Fibroblast of skin of right biceps (primary cell): Measurements from ENCODE around the gene CCDC134.
A peak's percentile ranks its signal among the peaks of the same experiment; 100 is the strongest.

Experiments used
- DNase-seq: peaks from one replicate; pipeline ENCODE4 v3.0.0-alpha.2; 2013

CCDC134 gene

DNA sequence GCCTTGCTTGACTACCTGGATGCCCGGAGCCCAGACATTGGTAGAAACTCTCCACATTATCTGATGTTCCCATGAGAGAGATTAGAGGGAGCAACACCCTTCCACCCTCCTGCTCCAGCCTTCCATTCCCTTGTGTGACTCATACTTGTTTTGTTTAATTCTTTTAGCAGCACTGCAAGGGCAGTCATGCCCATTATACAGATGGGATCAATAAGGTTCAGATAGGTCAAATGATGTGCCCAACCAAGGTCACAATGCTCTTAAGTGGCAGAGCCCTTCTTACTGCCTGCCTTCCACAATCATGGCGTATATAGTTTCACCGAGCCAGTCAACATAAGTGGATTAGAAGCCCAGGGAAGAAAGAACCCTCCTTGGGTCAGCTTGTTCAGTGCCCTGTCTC lies 6.6 kb upstream of the CCDC134 start:
- no peak for DNase-seq

DNA sequence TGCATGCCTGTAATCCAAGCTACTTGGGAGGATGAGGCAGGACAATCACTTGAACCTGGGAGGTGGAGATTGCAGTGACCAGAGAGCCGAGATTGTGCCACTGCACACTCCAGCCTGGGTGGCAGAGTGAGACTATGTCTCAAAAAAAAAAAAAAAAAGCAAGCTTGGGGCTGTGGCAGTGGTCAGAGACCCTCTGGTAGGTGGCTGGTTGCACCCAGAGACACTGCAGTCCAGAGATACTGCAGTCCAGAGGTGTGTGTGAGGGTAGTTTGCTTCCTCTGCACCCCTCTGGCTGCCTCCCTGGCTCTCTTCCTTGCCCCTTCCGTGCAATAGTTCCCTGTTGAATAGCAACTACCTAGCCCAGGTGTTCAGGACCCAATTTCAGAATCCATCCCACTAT lies 1.7 kb upstream of the CCDC134 start:
- no peak for DNase-seq

DNA sequence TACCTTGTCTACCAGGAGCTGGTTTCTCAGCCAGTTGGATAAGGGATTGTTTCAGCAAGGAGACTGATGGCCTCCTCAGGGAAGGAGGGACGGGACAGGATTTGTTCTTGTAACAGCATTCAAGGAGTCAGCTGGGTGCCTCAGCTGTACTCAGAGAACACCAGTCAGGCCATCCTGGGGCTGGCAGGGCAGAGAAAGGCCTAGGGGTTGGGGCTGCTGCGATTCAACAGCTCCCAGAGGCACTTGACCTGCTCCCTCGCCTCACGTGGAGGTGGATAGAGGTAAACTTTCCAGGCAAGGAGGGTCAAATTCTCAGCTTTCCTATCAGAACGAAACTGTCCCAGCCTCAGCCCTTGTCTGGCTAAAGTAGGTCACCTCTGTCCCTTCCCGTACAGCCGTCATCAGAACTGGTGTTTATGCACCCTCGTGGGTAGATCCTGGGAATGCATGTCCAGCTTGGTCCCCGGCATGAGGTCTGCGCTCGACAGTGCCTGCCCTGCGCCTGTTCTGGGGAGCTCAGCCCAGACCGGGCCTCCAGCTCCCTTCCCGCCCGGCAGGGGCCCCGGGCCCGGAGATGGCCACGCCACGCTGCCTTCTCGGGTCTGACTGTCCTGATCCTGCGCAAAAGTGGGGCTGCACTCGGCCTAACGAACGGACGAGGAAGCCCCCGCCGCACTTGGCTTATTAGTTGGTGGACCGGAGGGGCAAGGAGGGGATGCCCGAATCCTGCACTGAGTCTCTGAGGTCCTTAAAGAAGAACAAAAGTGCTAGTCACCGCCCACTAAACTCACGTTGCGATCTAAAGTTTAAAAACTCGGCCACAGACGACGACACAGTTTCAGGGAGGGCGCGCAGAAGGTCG lies 762 bp upstream of the CCDC134 start:
- DNase-seq, result peak; percentile 14

DNA sequence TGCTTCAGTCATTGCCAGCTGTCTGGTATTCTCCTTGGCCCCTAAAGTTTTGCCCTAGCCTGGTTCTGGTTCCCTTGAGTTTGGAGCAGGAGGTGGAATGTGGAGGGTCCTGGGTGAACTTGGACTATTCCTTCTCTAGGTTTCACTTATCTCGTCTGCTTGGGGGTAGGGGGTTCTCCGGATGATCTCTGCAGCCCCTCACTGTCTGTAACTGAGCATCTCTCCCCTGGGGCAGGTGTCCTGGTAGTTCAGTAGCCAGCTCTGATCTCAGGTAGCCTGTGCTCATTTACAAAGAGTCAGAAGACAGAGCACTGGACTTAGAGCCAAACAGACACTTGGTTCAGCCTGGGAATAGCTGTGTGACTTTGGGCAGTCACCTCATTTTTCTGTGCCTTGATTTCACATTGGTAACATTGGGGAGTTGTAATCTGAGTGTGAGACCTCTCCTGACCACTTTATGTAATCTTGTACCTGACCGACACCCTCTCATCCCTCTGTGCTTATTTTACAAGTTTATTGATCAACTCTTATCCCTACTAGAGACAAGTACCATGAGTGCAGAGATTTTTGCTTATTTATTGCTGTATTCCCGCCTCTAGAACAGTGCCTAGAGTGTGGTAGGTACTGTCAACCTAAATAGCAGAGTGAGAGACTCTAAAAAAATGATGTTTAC lies 804 bp downstream of the CCDC134 start:
- DNase-seq, result no peak

- no peak for DNase-seq
Measured at GRCh38 chr22:41801886-41802285, 1.4 kb downstream of the CCDC134 start.

- no peak for DNase-seq
Measured at GRCh38 chr22:41805639-41806038, 5.2 kb downstream of the CCDC134 start.

DNA sequence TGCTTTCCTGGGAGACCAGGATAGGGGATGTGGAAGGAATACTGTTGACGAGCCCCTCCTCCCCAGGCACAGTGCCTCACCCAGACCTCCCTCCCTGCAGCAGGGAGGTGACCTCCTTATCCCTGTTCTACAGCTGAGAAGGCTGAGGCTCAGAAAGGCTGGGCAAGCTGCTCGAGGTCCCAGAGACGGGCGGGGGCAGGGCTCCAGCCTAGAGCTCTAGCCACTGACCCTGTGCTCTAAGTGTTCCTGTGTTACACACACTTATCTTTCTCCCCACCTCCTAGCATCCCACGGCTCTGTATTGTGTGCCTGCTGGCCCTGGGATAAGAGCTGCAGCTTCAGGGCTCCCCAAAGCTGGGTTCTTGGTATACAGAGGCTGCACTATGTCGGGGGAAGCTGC lies 7.9 kb downstream of the CCDC134 start:
- DNase-seq, result no peak

- DNase-seq, result no peak
Measured at GRCh38 chr22:41810022-41810421, 9.5 kb downstream of the CCDC134 start.

DNA sequence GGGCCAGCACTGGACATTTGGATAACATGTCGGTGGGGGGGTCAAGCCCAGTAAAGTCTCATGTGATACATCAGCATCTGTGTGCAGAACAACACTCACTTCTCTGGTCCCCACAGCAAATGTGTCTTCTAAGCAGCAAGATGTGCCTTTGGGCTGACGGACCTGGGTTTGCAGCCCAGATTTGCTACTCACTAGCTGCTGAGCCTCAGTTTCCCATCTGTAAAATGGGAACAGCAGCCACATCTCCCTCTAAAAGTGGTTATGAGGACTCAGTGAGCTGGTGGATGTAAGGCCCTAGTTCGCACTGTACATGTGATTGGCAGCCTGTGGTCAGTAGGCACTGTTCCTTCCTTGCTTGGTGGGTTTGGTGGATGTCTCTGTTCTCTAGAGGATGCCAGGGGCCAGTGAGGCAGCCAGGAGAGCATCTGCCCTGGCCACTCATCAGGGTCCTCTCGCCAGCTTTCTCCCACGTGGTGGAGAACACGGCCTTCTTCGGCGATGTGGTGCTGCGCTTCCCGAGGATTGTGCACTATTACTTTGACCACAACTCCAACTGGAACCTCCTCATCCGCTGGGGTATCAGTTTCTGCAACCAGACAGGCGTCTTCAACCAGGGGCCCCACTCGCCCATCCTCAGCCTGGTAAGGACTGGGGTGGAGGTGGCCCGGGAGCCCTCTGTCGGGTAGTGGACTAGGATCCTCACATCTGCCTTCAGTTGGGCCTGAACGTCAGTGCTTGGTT lies 12.5 kb downstream of the CCDC134 start:
- no peak for DNase-seq

DNA sequence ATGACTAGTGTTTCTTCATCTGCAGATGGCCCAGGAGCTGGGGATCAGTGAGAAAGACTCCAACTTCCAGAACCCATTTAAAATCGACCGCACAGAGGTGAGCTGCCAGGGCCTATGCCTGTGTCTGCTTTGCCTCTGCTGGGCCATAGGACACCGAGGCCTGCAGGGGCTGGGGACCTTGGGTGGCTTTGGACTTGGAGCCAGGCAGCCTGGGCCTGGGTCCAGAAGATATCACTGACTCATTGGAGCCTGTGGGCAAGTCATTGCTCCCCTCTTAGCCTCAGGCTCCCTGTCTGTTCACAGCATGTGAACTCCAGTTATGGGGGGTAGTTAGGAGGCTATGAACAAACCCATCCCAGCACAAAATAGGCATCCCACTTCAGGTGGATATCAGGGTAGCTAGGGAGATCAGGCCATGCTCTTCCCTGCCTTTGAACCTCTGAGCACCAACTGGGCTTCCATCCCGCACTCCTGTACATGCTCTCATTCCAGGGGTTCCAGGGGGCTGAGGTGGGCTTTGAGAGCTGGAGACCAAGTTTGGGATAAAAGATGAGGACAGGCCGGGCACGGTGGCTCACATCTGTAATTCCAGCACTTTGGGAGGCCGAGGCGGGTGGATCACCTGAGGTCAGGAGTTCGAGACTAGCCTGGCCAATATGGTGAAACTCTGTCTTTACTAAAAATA lies 13.4 kb downstream of the CCDC134 start:
- no peak for DNase-seq

- no peak for DNase-seq
Measured at GRCh38 chr22:41815716-41816115, 15.2 kb downstream of the CCDC134 start.

DNA sequence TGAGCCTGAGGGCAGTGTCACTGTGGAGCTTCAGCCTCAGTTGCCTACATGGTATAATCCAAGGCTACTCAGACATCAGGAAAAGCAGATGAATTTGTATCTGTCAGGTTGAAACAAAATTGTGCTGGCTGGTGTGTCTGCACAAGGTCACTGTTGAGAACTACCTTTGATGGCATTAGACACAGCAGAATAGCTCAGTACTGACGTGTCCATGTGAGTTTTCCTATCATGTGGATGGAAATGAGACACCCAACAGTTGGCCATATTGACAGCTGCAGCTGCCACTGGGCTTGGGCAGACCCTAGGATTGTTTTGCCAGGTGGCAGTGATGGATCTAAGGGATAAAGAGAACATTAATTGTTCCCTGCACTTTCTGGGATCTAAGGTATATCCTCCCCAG lies 15.8 kb downstream of the CCDC134 start:
- DNase-seq, result no peak

DNA sequence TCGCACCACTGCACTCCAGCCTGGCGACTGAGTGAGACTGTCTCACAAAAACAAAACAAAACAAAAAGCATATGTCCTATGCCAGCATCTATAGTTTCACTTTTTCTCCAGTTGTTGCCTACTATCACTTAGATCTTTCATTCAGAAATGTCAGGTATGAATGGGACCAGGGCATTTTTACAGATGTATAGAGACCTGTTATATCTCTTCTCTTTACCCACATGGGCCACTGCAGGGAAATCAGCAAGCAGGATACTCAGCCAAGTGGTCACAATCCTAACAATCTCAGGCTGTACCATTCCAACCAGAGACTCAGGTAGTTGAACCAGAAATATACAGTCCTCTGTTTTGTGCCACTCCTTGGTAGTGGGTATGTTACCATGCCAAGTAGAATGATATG lies 16.4 kb downstream of the CCDC134 start:
- no peak for DNase-seq

DNA sequence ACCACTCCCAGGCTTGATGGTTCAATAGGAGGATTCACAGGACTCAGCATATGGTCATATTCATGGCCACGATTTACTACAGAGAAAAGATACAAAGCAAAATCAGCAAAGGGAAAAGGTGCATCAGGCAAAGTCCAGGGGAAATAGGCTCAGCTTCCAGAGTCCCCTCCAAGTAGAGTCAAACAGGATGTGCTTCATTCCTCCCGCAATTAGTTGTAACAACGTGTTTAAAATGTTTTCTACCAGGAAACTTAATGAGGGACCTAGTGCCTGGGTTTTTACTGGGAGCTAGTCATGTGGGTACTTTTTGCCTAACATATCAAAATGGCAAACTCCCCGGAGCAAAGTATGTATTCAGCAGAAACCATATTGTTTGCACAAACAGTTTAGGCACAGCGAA lies 17.5 kb downstream of the CCDC134 start:
- no peak for DNase-seq

DNA sequence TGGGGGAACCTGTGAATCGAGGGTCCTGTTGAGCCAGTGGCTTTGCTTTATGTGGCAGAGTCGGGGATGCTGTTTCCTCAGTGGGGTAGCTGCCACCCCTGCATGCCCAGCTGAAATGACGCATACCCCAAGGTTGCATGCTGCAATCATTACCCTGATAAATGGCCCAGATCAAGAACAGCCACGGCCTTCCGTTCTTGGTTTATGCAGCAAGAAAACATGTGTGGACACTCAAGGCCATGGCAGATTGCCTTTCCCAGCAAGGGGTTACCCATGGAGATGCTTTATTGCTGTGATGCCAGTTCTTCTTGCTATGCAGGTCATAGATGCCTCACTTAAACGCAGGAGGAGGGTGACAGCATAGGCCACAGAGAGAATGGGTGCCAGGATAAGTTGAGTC lies 18.1 kb downstream of the CCDC134 start:
- DNase-seq, result no peak

DNA sequence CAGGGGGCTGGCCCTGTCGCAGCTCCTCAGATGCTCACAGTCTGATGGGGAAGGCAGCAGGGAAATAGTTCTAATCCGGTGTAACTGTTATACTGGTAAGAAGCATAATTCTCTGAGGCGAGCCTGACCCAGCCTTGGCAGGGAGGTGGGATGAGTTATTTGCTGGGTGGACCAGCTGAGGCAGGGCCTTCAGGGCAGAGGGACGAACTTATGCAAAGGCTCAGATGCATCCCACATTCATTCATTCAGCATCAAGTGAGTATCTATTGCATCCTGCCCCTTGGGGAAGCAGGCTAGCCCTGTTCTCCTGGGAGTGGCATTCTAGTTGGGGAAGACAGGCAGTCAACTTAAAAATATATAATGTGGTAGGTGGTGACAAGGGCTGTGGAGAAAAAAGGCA lies 18.8 kb downstream of the CCDC134 start:
- no peak for DNase-seq

- no peak for DNase-seq
Measured at GRCh38 chr22:41820447-41820846, 20.0 kb downstream of the CCDC134 start.

GRCh38 chr22:41821471-41822316 lies 21.2 kb downstream of the CCDC134 start:
- no peak for DNase-seq

DNA sequence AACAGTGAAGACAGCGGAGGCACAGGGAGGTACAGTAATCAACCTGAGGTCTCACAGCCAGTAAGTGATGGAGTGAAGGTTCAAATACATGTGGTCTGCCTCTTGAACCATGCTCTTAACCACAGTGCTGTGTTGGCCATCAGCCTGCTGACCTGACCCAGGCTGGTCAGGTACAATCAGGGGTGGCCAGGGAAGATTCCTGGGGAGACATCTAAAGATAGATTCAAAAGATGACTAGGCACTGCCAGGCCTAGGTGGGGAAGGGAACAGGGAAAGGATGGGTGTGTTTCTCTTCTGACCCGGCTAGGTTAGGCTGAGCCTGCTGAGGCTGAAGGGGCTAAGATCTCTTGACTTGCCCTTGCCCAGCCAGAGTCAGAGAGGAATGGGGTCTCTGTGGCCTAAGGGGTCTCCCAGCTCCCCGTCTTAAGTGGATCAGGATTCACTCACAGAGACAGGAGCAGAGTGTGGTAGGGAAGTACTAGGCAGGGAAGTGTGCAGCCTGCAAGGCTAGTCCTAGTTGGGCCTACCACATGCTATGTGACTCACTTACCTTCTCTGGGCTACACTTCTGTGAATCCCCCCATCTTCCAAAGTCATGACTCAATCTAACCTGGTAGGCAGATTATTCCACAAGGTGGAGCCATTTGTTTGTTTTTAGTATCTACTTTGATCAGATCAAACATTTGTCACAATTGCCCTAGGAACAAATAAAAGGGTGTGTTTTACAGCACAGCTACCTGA lies 22.0 kb downstream of the CCDC134 start:
- peak; percentile 80 for DNase-seq

DNA sequence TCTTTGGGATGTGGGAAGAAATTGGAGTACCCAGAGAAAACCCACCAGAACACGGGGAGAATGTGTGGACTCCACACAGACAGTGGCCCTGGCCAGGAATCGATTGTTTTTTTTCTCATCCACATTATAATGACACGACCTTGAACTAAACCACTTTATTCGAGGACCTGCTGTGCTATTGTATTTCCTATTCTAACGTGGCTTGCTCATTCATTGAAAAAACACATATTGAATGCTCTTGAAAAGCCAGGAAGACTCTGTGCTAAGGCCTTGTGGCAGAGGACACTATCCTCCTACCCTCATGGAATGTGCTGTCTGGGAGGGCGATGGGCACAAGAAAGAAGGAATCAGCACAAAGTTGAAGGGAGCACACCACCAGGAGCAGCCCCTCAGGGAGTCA lies 23.3 kb downstream of the CCDC134 start:
- DNase-seq, result no peak

DNA sequence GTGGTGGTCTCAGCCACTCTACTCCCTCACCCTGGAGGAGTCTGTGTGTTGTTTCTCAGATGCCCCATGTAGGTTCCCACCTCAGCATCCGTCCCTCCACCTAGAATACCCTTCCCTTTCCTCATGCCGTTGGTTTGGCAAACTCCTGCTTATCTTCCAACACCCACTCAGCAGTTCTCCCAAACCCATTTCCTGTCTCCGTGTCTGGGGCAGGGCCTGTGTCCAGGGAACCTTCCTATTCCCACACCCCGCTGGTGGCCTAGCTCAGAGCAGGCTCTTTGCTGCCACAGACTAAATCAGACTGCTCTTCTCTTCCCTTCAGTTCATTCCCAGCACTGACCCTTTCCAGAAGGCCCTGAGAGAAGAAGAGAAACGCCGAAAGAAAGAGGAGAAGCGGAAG lies 24.9 kb downstream of the CCDC134 start:
- DNase-seq, result peak; percentile 17

GRCh38 chr22:41826021-41826420 lies 25.5 kb downstream of the CCDC134 start:
- no peak for DNase-seq
